ENCODE data around the gene WWC1.
A peak's percentile ranks its signal among the peaks of the same experiment; 100 is the strongest.

WWC1 gene

GRCh38 chr5:168413596-168413995, 122.2 kb downstream of the WWC1 start:
- Histone ChIP-seq H3K9me3 (ENCODE audit: severe bottlenecking) (no peaks in the 10 kb centered on the region), H3K36me3 (ENCODE audit: low read depth) (peaks cover 88% of the 10 kb centered on the region), H3K27ac (ENCODE audit: poor library complexity, severe bottlenecking) (peak overlapping the region; percentile 87), H3K4me3 (ENCODE audit: severe bottlenecking) (no peak overlapping the region), H3K27me3 (ENCODE audit: insufficient read depth, poor library complexity, severe bottlenecking) (no peaks in the 10 kb centered on the region), H3K4me1 (ENCODE audit: insufficient read depth, poor library complexity, severe bottlenecking) (peaks cover 29% of the 10 kb centered on the region)
- TF ChIP-seq, protein P1, sequence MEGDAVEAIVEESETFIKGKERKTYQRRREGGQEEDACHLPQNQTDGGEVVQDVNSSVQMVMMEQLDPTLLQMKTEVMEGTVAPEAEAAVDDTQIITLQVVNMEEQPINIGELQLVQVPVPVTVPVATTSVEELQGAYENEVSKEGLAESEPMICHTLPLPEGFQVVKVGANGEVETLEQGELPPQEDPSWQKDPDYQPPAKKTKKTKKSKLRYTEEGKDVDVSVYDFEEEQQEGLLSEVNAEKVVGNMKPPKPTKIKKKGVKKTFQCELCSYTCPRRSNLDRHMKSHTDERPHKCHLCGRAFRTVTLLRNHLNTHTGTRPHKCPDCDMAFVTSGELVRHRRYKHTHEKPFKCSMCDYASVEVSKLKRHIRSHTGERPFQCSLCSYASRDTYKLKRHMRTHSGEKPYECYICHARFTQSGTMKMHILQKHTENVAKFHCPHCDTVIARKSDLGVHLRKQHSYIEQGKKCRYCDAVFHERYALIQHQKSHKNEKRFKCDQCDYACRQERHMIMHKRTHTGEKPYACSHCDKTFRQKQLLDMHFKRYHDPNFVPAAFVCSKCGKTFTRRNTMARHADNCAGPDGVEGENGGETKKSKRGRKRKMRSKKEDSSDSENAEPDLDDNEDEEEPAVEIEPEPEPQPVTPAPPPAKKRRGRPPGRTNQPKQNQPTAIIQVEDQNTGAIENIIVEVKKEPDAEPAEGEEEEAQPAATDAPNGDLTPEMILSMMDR (IDR thresholded peaks at IDR 0.05; ENCODE audit: poor library complexity, severe bottlenecking), result no peak
- no peak for DNase-seq (ENCODE audit: low spot score)
- no peak for ATAC-seq (ENCODE audit: low read depth)

DNA sequence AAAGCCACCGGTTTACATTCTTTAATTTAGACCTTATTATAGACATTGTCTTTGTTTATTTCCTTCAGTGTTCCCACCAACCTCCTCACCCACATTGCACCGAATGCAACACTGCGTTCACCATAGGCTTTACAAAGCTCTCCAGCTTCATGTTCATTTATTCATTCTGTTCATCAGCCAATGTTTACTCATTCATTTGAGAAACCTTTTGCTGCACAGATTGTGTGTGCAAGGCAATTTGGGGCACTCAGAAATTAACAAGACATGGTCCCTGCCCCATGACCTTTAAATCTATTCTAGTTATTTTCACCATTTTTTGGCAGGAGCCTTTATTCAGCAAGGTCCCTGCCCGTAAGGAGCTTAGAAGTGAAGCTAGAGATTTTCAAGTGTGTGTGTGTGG, 124.0 kb downstream of the WWC1 start:
- TF ChIP-seq, protein P1 (IDR thresholded peaks at IDR 0.05; ENCODE audit: poor library complexity, severe bottlenecking), result no peak
- ATAC-seq (ENCODE audit: low read depth) (no peak), DNase-seq (ENCODE audit: low spot score) (no peak)

GRCh38 chr5:168415971-168416370, 124.5 kb downstream of the WWC1 start:
- ATAC-seq (ENCODE audit: low read depth) (no peak), DNase-seq (ENCODE audit: low spot score) (no peak)
- Histone ChIP-seq H3K4me1 (ENCODE audit: insufficient read depth, poor library complexity, severe bottlenecking) (peaks cover 12% of the 10 kb centered on the region), H3K9me3 (ENCODE audit: severe bottlenecking) (no peaks in the 10 kb centered on the region), H3K4me3 (ENCODE audit: severe bottlenecking) (no peak overlapping the region), H3K27me3 (ENCODE audit: insufficient read depth, poor library complexity, severe bottlenecking) (no peaks in the 10 kb centered on the region), H3K27ac (ENCODE audit: poor library complexity, severe bottlenecking) (no peak overlapping the region), H3K36me3 (ENCODE audit: low read depth) (peaks cover 91% of the 10 kb centered on the region)
- TF ChIP-seq, protein P1 (IDR thresholded peaks at IDR 0.05; ENCODE audit: poor library complexity, severe bottlenecking), result no peak

More for the DNA sequence above, 124.0 kb downstream of the WWC1 start:
- Histone ChIP-seq H3K9me3 (ENCODE audit: severe bottlenecking) (no peaks in the 10 kb centered on the region), H3K36me3 (ENCODE audit: low read depth) (peaks cover 89% of the 10 kb centered on the region), H3K4me3 (ENCODE audit: severe bottlenecking) (no peak overlapping the region), H3K27me3 (ENCODE audit: insufficient read depth, poor library complexity, severe bottlenecking) (no peaks in the 10 kb centered on the region), H3K27ac (ENCODE audit: poor library complexity, severe bottlenecking) (no peak overlapping the region), H3K4me1 (ENCODE audit: insufficient read depth, poor library complexity, severe bottlenecking) (peaks cover 14% of the 10 kb centered on the region)

DNA sequence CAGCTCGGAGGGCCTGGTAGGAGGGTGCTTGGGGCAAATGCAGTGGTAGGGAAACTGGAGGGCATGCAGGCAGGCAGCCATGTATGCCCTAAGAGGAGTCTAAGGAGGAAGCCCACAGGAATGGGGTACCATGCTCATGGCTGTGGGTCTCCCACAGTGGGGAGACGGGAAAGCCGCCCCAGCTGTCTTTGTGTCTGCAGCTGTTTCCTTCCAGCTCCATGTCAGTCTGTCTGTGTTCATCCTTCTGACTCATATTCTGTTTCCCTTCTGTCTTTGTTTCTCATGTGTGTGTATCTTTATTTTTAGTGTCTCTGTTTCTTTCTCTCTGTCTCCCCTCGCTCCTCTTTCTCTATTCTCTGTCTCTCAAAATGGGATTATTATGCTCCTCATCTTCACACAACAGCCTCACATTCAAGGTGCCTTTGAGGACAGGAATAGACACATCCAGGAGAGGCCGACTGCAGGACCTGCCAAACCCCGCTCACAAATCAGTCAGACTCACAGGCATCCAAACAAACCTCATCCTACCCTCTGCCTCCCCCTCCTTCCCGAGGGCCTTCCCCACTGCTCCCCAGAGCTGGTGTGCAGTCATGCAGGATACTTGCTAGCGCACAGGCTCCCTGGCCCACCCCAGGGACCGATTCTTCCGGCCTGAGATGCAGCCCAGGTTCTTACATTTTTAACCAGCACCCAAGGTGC, 126.4 kb downstream of the WWC1 start:
- TF ChIP-seq, protein P1 (IDR thresholded peaks at IDR 0.05; ENCODE audit: poor library complexity, severe bottlenecking), result no peak
- DNase-seq (ENCODE audit: low spot score) (no peak), ATAC-seq (ENCODE audit: low read depth) (no peak)
- Histone ChIP-seq H3K4me1 (ENCODE audit: insufficient read depth, poor library complexity, severe bottlenecking) (peaks cover 7% of the 10 kb centered on the region), H3K4me3 (ENCODE audit: severe bottlenecking) (no peak overlapping the region), H3K27ac (ENCODE audit: poor library complexity, severe bottlenecking) (no peak overlapping the region), H3K27me3 (ENCODE audit: insufficient read depth, poor library complexity, severe bottlenecking) (no peaks in the 10 kb centered on the region), H3K9me3 (ENCODE audit: severe bottlenecking) (no peaks in the 10 kb centered on the region), H3K36me3 (ENCODE audit: low read depth) (peaks cover 90% of the 10 kb centered on the region)

GRCh38 chr5:168420461-168420860, 129.0 kb downstream of the WWC1 start:
- Histone ChIP-seq H3K4me1 (ENCODE audit: insufficient read depth, poor library complexity, severe bottlenecking) (no peaks in the 10 kb centered on the region), H3K36me3 (ENCODE audit: low read depth) (peaks cover 85% of the 10 kb centered on the region), H3K4me3 (ENCODE audit: severe bottlenecking) (no peak overlapping the region), H3K9me3 (ENCODE audit: severe bottlenecking) (no peaks in the 10 kb centered on the region), H3K27ac (ENCODE audit: poor library complexity, severe bottlenecking) (no peak overlapping the region), H3K27me3 (ENCODE audit: insufficient read depth, poor library complexity, severe bottlenecking) (no peaks in the 10 kb centered on the region)
- TF ChIP-seq, protein P1 (IDR thresholded peaks at IDR 0.05; ENCODE audit: poor library complexity, severe bottlenecking), result no peak
- ATAC-seq (ENCODE audit: low read depth) (no peak), DNase-seq (ENCODE audit: low spot score) (no peak)

Data from RWPE2 (cell line).